Measurements from ENCODE around the gene LRWD1.

GRCh38 chr7:102439963-102440795, 24.6 kb upstream of the LRWD1 start:
- TF ChIP-seq POLR2A (IDR thresholded peaks at IDR 0.05): no peak
- no peak for TF ChIP-seq CTCF (IDR thresholded peaks at IDR 0.05)
- no peak for TF ChIP-seq POLR2AphosphoS5 (IDR thresholded peaks at IDR 0.05)

All from prostate gland (tissue), 2 donors.